Kidney epithelial cell (primary cell): ENCODE results near the gene DOCK1. TPM values are rescaled to one million over a fixed set of nuclear protein-coding genes. Genes with fewer than 3 reads are reported as not detected.

Experiments
- DNase-seq: peaks from one replicate; pipeline ENCODE4 v3.0.0-alpha.2; 2010; ENCODE audit warnings: low read depth
- H3K27me3 ChIP-seq: 2 replicates; pipeline ENCODE4 v1.6.0; 2011; ENCODE audit warnings: low read length; ENCODE audit not compliant: control insufficient read depth, insufficient read depth
- H3K36me3 ChIP-seq: 2 replicates; pipeline ENCODE4 v1.5.1; 2011; ENCODE audit warnings: low read length; ENCODE audit not compliant: control insufficient read depth, insufficient read depth
- H3K4me3 ChIP-seq: 2 replicates; pipeline ENCODE4 v1.5.1; 2011; ENCODE audit warnings: low read depth, mild to moderate bottlenecking, control low read depth, low read length
- CTCF ChIP-seq: IDR thresholded peaks from 2 replicates; pipeline ENCODE4 v1.5.1; 2011; ENCODE audit warnings: mild to moderate bottlenecking, moderate library complexity, low read length, control low read depth, inconsistent platforms; ENCODE audit not compliant: insufficient read depth, poor library complexity, severe bottlenecking
- total RNA-seq: library from RNA; depleted of rRNA; stranded (reverse); fragments of >200 nt; gene quantifications from 2 replicates; pipeline ENCODE4 v1.2.3, GENCODE V29; 2015

The DOCK1 gene
- total RNA-seq, 1 donor from 2014 or later, result 39.5 TPM

GRCh38 chr10:127024685-127025435 lies 119.6 kb downstream of the DOCK1 start:
- DNase-seq, result no peak
- TF ChIP-seq CTCF, result no peak
- no peaks in the 10 kb centered on the region for H3K36me3 ChIP-seq

DNA sequence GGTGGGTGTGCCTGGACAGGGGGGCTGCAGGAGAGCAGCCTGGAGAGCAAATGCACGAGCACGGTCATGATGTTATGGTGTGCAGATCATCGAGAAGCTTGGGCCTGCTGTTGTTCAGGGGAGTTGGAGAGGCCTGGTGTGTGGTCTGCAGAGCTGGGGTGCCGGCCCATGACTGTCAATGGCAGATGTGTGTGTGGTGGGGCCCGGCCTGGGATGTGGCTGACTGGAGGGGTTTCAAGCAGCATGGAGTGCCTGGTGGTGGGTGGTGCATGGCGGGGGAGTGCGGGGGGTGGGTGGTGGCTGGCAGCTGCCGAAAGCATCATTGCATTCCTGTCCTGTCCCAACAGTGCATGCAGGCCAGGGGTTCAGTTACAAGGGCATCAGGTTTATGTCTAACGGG lies 122.6 kb downstream of the DOCK1 start:
- TF ChIP-seq CTCF, result no peak

More at GRCh38 chr10:127024685-127025435, 119.6 kb downstream of the DOCK1 start:
- Histone ChIP-seq H3K27me3 (no peaks in the 10 kb centered on the region), H3K4me3 (no peak overlapping the region)

DNA sequence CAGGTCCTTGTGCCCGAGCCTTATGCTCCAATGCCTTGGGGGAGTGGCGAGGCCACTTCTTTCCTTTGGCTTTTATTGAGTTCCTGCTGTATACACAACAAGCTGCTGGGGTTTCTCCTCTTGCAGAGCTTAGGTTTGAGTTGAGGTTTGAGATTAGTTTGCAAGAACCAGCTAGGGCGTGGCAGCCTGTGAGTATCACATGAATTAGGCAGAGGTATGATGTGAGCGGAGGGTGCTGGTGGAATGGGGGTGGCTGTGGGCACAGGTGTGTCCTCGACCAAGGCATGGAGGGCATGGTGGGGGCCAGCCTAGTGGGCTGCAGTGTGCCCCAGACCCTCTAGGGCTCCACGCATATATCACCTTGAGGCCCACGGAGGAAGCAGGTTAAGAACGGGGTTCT lies 123.3 kb downstream of the DOCK1 start:
- Histone ChIP-seq H3K27me3 (no peaks in the 10 kb centered on the region), H3K4me3 (no peak overlapping the region), H3K36me3 (peaks cover 3% of the 10 kb centered on the region)
- TF ChIP-seq CTCF, result no peak
- no peak for DNase-seq

More for the DNA sequence above, 122.6 kb downstream of the DOCK1 start:
- no peak for DNase-seq
- Histone ChIP-seq H3K4me3 (no peak overlapping the region), H3K27me3 (no peaks in the 10 kb centered on the region), H3K36me3 (peaks cover 2% of the 10 kb centered on the region)

GRCh38 chr10:127029061-127029460 lies 123.8 kb downstream of the DOCK1 start:
- DNase-seq, result no peak
- TF ChIP-seq CTCF, result no peak
- Histone ChIP-seq H3K27me3 (no peaks in the 10 kb centered on the region), H3K4me3 (no peak overlapping the region), H3K36me3 (peaks cover 3% of the 10 kb centered on the region)

- TF ChIP-seq CTCF, result no peak
- Histone ChIP-seq H3K36me3 (peaks cover 4% of the 10 kb centered on the region), H3K27me3 (no peaks in the 10 kb centered on the region), H3K4me3 (no peak overlapping the region)
- no peak for DNase-seq
Measured at GRCh38 chr10:127033216-127034033, 128.2 kb downstream of the DOCK1 start.
